Panc1 (cell line): ENCODE results near the gene FRK. TPM values are rescaled to one million over a fixed set of nuclear protein-coding genes. Genes with fewer than 3 reads are reported as not detected.

Experiments
- ATAC-seq: fragments of 200-7000 bp; cut with Tn5 transposase; 2 replicates; pipeline ENCODE4 v1.9.1; 2020; ENCODE audit warnings: mild to moderate bottlenecking, moderate library complexity
- BruUV-seq: library from RNA; stranded (reverse); fragments of 400-500 nt; replicated peaks from 2 replicates; lab custom pipeline; 2021; lab: Mats Ljungman, UMichigan
- CTCF ChIA-PET: fragments of 300-600 bp; sonication (Branson Sonifier 250); formaldehyde crosslinking; loops from one replicate; lab custom pipeline; 2022; ENCODE audit warnings: antibody characterized with exemption; lab: Charles Lee
- POLR2A ChIA-PET: fragments of 300-600 bp; sonication (Branson Sonifier 250); formaldehyde crosslinking; loops from one replicate; lab custom pipeline; 2022; ENCODE audit warnings: antibody characterized with exemption; lab: Charles Lee
- DNase-seq: peaks from one replicate; pipeline ENCODE4 v3.0.0-alpha.2; 2010; ENCODE audit warnings: low read depth, low spot score
- H3K27ac ChIP-seq: 2 replicates; pipeline ENCODE4 v1.5.1; 2011; ENCODE audit warnings: mild to moderate bottlenecking, low read length, inconsistent platforms
- H3K27me3 ChIP-seq: fragments of 200-500 bp; sonication (Bioruptor generic); 2 replicates; pipeline ENCODE4 v1.6.0; 2014; ENCODE audit warnings: low read length, inconsistent platforms; ENCODE audit not compliant: control insufficient read depth, insufficient read depth
- H3K36me3 ChIP-seq: fragments of 200-500 bp; sonication (Bioruptor generic); 2 replicates; pipeline ENCODE4 v1.5.1; 2014; ENCODE audit warnings: inconsistent platforms, mild to moderate bottlenecking, low read length, moderate library complexity; ENCODE audit not compliant: control insufficient read depth, insufficient read depth
- H3K4me1 ChIP-seq: 2 replicates; pipeline ENCODE4 v1.5.1; 2011; ENCODE audit warnings: inconsistent platforms, mild to moderate bottlenecking, low read length, moderate library complexity; ENCODE audit not compliant: control insufficient read depth, insufficient read depth
- H3K4me3 ChIP-seq, 2 experiments: 2 replicates each; pipeline ENCODE4 v1.5.1; 2011 to 2012; ENCODE audit warnings: low read depth in 2 of 2, low read length in 2 of 2, mild to moderate bottlenecking in 2 of 2, inconsistent platforms in 1 of 2, moderate library complexity in 1 of 2
- H3K9me3 ChIP-seq: fragments of 200-500 bp; sonication (Bioruptor generic); 2 replicates; pipeline ENCODE4 v1.5.1; 2014; ENCODE audit warnings: low read depth, mild to moderate bottlenecking, inconsistent platforms, low read length, moderate library complexity; ENCODE audit not compliant: control insufficient read depth, insufficient read depth
- POLR2AphosphoS5 ChIP-seq: IDR thresholded peaks from 2 replicates; pipeline ENCODE4 v1.6.1; 2012; ENCODE audit warnings: mild to moderate bottlenecking, low read depth, low read length, moderate library complexity
- SIN3A ChIP-seq: IDR thresholded peaks from 2 replicates; pipeline ENCODE4 v1.6.1; 2012; ENCODE audit warnings: low read depth, mild to moderate bottlenecking, low read length, moderate library complexity, borderline replicate concordance; ENCODE audit not compliant: insufficient read depth
- TCF7L2 ChIP-seq: IDR thresholded peaks from 2 replicates; pipeline ENCODE4 v1.6.1; 2011; ENCODE audit warnings: mild to moderate bottlenecking, low read depth, low read length, inconsistent platforms
- in situ Hi-C: cut with HindIII; loops from 2 replicates; pipeline ENCODE4 v1.10.0; 2016; ENCODE audit warnings: low sequenced_read_pairs, low pct_unique_long_range_greater_than_20kb
- intact Hi-C: fragments of 100-400 bp; cut with micrococcal nuclease; formaldehyde crosslinking; loops from one replicate; pipeline ENCODE4 v1.10.0; 2022; ENCODE audit not compliant: unreplicated experiment
- total RNA-seq: library from RNA; stranded (reverse); gene quantifications from one replicate; pipeline ENCODE4 v1.2.1, GENCODE V29; 2021; ENCODE audit not compliant: unreplicated experiment
- TF ChIP-seq, protein P1 (sequence below), 2 experiments: IDR thresholded peaks; 2 replicates each; pipeline ENCODE4 v1.6.1; 2011 to 2012; ENCODE audit warnings: low read depth in 2 of 2, control low read depth in 1 of 2, low read length in 1 of 2, mild to moderate bottlenecking in 1 of 2, moderate library complexity in 1 of 2; ENCODE audit not compliant: insufficient read depth in 1 of 2
- TF ChIP-seq, protein P2 (sequence below): fragments of 450-650 bp; IDR thresholded peaks from 2 replicates; pipeline ENCODE4 v1.5.1; 2017; ENCODE audit warnings: mild to moderate bottlenecking

Gene FRK
- total RNA-seq, 1 experiment from 2014 or later, result 2.5 TPM

DNA sequence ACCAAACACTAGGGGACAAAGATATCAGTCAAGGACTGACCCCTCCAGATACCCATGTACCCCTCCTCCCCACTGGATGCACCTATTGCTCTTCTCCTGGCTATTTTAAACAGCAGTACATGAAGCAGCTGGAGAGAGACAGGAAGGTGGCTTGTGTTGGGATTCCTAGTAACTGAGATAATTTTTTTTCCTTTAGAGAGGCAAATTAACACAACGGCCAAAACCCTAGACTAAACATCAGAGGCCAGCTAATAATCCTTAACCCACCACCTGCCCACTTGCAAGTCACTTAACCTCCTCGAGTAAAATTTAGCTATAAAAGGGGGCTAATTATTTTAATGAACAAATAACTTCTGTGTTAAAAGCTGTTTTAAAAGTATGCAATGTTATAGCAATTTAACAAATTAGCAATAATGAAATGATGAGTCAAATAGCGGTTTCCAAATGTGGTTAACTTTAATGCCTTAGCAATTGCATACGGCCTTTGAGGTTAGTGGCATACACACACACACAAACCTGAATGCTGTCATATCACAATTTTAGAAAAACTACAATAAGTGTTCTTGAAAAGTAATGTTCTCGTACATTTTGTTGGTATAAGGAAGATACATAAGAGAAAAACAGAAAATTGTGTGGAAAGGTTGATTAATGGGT, 151.7 kb downstream of the FRK start:
- H3K36me3 ChIP-seq, result no peaks in the 10 kb centered on the region
- intact Hi-C loops, result no loop called here
- no peaks in the 10 kb centered on the region for H3K9me3 ChIP-seq
- H3K4me3 ChIP-seq, result no peak overlapping the region
- in situ Hi-C loops, result no loop called here
- no peaks in the 10 kb centered on the region for H3K4me1 ChIP-seq
- ChIA-PET POLR2A (no interaction called here), CTCF (no interaction called here)
- TF ChIP-seq, protein P1, sequence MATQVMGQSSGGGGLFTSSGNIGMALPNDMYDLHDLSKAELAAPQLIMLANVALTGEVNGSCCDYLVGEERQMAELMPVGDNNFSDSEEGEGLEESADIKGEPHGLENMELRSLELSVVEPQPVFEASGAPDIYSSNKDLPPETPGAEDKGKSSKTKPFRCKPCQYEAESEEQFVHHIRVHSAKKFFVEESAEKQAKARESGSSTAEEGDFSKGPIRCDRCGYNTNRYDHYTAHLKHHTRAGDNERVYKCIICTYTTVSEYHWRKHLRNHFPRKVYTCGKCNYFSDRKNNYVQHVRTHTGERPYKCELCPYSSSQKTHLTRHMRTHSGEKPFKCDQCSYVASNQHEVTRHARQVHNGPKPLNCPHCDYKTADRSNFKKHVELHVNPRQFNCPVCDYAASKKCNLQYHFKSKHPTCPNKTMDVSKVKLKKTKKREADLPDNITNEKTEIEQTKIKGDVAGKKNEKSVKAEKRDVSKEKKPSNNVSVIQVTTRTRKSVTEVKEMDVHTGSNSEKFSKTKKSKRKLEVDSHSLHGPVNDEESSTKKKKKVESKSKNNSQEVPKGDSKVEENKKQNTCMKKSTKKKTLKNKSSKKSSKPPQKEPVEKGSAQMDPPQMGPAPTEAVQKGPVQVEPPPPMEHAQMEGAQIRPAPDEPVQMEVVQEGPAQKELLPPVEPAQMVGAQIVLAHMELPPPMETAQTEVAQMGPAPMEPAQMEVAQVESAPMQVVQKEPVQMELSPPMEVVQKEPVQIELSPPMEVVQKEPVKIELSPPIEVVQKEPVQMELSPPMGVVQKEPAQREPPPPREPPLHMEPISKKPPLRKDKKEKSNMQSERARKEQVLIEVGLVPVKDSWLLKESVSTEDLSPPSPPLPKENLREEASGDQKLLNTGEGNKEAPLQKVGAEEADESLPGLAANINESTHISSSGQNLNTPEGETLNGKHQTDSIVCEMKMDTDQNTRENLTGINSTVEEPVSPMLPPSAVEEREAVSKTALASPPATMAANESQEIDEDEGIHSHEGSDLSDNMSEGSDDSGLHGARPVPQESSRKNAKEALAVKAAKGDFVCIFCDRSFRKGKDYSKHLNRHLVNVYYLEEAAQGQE (IDR thresholded peaks at IDR 0.05; ENCODE audit: insufficient read depth in 1 of 2, low read depth in 2 of 2, low read length in 1 of 2), result no peak
- TF ChIP-seq POLR2AphosphoS5, result no peak
- TF ChIP-seq TCF7L2, result no peak
- TF ChIP-seq SIN3A, result no peak
- TF ChIP-seq, protein P2, sequence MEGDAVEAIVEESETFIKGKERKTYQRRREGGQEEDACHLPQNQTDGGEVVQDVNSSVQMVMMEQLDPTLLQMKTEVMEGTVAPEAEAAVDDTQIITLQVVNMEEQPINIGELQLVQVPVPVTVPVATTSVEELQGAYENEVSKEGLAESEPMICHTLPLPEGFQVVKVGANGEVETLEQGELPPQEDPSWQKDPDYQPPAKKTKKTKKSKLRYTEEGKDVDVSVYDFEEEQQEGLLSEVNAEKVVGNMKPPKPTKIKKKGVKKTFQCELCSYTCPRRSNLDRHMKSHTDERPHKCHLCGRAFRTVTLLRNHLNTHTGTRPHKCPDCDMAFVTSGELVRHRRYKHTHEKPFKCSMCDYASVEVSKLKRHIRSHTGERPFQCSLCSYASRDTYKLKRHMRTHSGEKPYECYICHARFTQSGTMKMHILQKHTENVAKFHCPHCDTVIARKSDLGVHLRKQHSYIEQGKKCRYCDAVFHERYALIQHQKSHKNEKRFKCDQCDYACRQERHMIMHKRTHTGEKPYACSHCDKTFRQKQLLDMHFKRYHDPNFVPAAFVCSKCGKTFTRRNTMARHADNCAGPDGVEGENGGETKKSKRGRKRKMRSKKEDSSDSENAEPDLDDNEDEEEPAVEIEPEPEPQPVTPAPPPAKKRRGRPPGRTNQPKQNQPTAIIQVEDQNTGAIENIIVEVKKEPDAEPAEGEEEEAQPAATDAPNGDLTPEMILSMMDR, result no peak
- no TSS peak for BruUV-seq
- no peak overlapping the region for H3K27ac ChIP-seq
- no peaks in the 10 kb centered on the region for H3K27me3 ChIP-seq
- DNase-seq, result no peak
- ATAC-seq, result no peak

DNA sequence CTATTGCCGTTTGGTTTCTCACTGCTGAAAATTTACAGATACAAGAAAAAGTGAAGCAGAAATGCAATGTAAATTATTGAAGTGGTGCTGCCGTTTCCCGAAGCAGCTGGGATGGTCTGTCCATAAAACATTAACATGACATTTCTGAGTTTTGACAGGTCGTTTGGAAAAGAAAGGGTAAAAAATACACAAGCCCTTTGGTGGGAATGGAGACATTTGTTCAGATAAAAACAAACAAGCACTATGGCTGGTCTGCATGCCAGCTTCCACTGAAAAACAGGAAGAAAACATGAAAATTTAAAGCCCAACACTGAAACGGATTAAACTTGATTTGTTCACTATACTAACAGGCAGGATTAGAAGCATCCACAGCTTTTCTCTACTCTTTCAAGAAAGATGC, 155.2 kb downstream of the FRK start:
- no TSS peak for BruUV-seq
- Histone ChIP-seq H3K36me3 (no peaks in the 10 kb centered on the region), H3K4me1 (no peaks in the 10 kb centered on the region), H3K4me3 (no peak overlapping the region), H3K27me3 (no peaks in the 10 kb centered on the region), H3K27ac (no peak overlapping the region), H3K9me3 (no peaks in the 10 kb centered on the region)
- POLR2A ChIA-PET, result no interaction called here
- CTCF ChIA-PET, result no interaction called here
- in situ Hi-C loops (no loop called here), intact Hi-C loops (no loop called here)
- TF ChIP-seq TCF7L2 (no peak), SIN3A (no peak), POLR2AphosphoS5 (no peak)
- TF ChIP-seq, protein P1 (IDR thresholded peaks at IDR 0.05; ENCODE audit: insufficient read depth in 1 of 2, low read depth in 2 of 2, low read length in 1 of 2), result no peak
- TF ChIP-seq, protein P2, result no peak
- ATAC-seq (no peak), DNase-seq (no peak)
